ENCODE results near the gene KATNB1. TPM values are rescaled to one million over a fixed set of nuclear protein-coding genes. Genes with fewer than 3 reads are reported as not detected.
A peak's percentile ranks its signal among the peaks of the same experiment; 100 is the strongest.

The KATNB1 gene
- total and polyA plus RNA-seq, 4 experiments from 2014 or later: 23.6 to 26.1 (median 25.5) TPM

DNA sequence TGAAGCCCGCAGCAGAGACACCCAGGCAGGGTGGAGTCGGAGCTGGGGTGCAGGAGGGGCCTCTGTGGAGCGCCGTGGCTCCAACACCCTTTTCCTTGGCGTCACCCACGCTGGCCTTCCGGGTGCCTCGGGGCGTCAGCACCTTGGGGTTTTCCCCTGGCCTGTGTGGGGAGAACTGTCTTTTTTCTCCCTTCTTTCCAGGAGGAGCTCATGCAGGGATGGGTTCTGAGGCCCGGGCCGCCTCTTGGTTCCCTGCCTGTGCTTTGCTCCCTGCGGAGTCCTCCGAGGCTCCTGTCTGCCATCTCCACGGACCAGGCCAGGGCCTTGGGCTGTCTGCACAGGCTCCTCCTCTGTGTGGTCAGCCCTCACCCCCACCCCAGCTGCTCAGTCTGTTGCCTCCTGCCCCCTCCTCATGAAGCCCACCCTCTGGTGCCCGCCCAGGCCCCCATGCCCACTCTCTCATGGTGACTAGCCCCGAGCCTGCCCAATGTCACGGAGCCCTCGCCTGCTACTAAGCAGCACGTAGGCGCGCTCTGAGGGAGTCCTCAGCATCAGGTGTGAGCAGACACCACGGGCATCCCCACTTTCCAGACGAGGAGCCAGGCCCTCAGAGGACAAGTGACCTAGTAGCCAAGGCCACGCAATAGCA lies 5.0 kb downstream of the KATNB1 start:
- peaks cover 12% of the 10 kb centered on the region for H3K4me1 ChIP-seq (ENCODE audit: insufficient read depth, low read length)
- CTCF ChIA-PET (ENCODE audit: partially characterized antibody): interaction anchor here (1.2 kb wide), 1 partner anchor 9 kb away, joined by 3 read pairs; no protein-coding TSS in a partner anchor
- intact Hi-C loops (cut with micrococcal nuclease): no loop called here
- H3K4me3 ChIP-seq (ENCODE audit: low read length in 2 of 2): no peak overlapping the region
- H3K9me3 Mint-ChIP-seq: no peaks in the 10 kb centered on the region
- no peak overlapping the region for H3K27ac ChIP-seq (ENCODE audit: low read depth, low read length)
- H3K9me3 ChIP-seq (ENCODE audit: control insufficient read depth in 1 of 2, low read length in 2 of 2): no peaks in the 10 kb centered on the region
- peaks cover 9 to 25% (median 20%) of the 10 kb centered on the region in 4 donors for H3K4me1 Mint-ChIP-seq
- POLR2A ChIA-PET (ENCODE audit: partially characterized antibody): no interaction called here
- H3K27me3 Mint-ChIP-seq: no peaks in the 10 kb centered on the region
- H3K27me3 ChIP-seq (ENCODE audit: insufficient read depth, low read length): no peaks in the 10 kb centered on the region
- no peaks in the 10 kb centered on the region for H3K36me3 ChIP-seq (ENCODE audit: insufficient read depth, low read length)
- peaks cover 18 to 20% of the 10 kb centered on the region in 2 donors for H3K36me3 Mint-ChIP-seq
- H3K27ac Mint-ChIP-seq: no peak overlapping the region
- no peak overlapping the region for H3K4me3 Mint-ChIP-seq
- no peak for DNase-seq

DNA sequence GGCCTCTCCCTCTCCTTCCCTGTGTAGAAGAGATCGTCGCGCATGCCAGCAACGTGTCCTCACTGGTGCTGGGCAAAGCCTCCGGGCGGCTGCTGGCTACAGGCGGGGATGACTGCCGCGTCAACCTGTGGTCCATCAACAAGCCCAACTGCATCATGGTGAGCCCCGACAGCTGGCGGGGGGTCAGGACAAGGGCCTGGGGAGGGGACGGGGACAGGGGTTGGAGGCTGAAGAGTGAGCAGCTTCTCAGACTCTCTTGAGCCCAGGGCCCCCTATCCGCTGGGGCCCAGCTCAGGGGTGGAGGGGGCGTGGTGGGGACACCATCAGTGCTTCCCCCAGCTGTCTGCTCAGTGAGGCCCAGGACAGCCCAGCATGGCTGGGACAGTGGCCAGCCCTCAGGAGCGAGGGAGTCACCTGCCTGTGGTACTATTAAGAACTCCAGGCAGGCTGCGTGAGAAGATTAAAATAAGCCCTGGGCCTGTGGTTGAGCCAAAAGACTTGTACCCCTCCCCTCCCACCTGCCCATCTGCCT lies 6.2 kb downstream of the KATNB1 start:
- peaks cover 18 to 19% of the 10 kb centered on the region in 2 donors for H3K36me3 Mint-ChIP-seq
- H3K27ac ChIP-seq (ENCODE audit: low read depth, low read length): no peak overlapping the region
- H3K4me3 ChIP-seq (ENCODE audit: low read length in 2 of 2): no peak overlapping the region
- POLR2A ChIA-PET (ENCODE audit: partially characterized antibody): no interaction called here
- H3K9me3 ChIP-seq (ENCODE audit: control insufficient read depth in 1 of 2, low read length in 2 of 2): no peaks in the 10 kb centered on the region
- CTCF ChIA-PET (ENCODE audit: partially characterized antibody): interaction anchor here (1.2 to 1.3 kb wide), 2 partner anchors 11 to 15 kb away, joined by 3 read pairs; no protein-coding TSS in a partner anchor
- H3K4me3 Mint-ChIP-seq: no peak overlapping the region
- no peak overlapping the region for H3K27ac Mint-ChIP-seq
- intact Hi-C loops (cut with micrococcal nuclease): no loop called here
- no peaks in the 10 kb centered on the region for H3K9me3 Mint-ChIP-seq
- peaks cover 5% of the 10 kb centered on the region for H3K4me1 ChIP-seq (ENCODE audit: insufficient read depth, low read length)
- peak in 1 of 5 donors; percentile 23 for DNase-seq
- H3K36me3 ChIP-seq (ENCODE audit: insufficient read depth, low read length): no peaks in the 10 kb centered on the region
- no peaks in the 10 kb centered on the region for H3K27me3 ChIP-seq (ENCODE audit: insufficient read depth, low read length)
- H3K4me1 Mint-ChIP-seq: peaks cover 5 to 13% (median 12%) of the 10 kb centered on the region in 4 donors
- no peaks in the 10 kb centered on the region for H3K27me3 Mint-ChIP-seq

DNA sequence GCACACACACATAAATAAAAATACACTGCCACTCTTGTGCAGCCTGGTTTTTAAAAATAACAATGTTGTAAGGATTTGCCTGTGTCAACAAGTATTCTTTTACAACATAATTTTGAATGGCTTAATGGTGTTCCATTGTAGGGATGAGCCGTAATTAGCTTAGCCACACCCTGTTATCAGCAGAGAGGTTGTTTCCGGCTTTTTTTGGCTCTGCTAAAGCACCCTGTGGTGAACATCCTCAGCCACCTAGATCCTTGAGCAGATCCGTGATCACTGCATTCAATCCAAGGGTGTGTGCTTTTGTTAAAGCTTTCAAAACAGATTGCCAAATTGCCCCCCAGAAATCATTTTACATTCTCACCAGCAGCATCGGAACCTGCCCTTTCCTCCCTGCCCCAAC lies 7.0 kb downstream of the KATNB1 start:
- Mint-ChIP-seq H3K4me1 (peaks cover 2 to 6% (median 5%) of the 10 kb centered on the region in 4 donors), H3K9me3 (no peaks in the 10 kb centered on the region), H3K27ac (no peak overlapping the region), H3K27me3 (no peaks in the 10 kb centered on the region), H3K4me3 (no peak overlapping the region), H3K36me3 (peaks cover 18 to 24% of the 10 kb centered on the region in 2 donors)
- ChIA-PET POLR2A (ENCODE audit: partially characterized antibody) (no interaction called here), CTCF (ENCODE audit: partially characterized antibody) (no interaction called here)
- no peak for DNase-seq
- Histone ChIP-seq H3K4me1 (ENCODE audit: insufficient read depth, low read length) (no peaks in the 10 kb centered on the region), H3K36me3 (ENCODE audit: insufficient read depth, low read length) (no peaks in the 10 kb centered on the region), H3K27ac (ENCODE audit: low read depth, low read length) (no peak overlapping the region), H3K27me3 (ENCODE audit: insufficient read depth, low read length) (no peaks in the 10 kb centered on the region), H3K4me3 (ENCODE audit: low read length in 2 of 2) (no peak overlapping the region), H3K9me3 (ENCODE audit: control insufficient read depth in 1 of 2, low read length in 2 of 2) (no peaks in the 10 kb centered on the region)
- intact Hi-C loops (cut with micrococcal nuclease): no loop called here

DNA sequence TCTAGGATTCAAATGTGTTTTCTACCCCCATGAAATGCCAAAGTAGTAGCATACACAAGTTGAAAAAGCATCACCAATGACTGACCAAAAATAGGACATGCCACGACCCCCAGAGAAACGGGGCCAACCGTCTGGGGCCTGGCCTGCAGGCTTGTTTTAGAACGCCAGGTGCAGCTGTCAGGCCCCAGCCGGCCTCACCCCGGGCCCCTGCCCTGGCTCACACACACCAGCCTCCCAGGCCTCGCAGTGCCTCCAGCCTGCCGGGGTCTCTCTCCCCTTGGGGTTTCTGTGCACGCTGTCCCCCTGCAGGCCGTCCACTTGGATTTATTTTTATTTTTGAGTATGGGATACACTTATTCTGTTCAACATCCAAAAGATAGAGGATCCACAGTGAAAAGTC lies 7.9 kb downstream of the KATNB1 start:
- intact Hi-C loops (cut with micrococcal nuclease): no loop called here
- H3K27ac Mint-ChIP-seq: no peak overlapping the region
- peaks cover 0 to 4% (median 0%) of the 10 kb centered on the region in 4 donors for H3K4me1 Mint-ChIP-seq
- CTCF ChIA-PET (ENCODE audit: partially characterized antibody): no interaction called here
- peaks cover 18 to 24% of the 10 kb centered on the region in 2 donors for H3K36me3 Mint-ChIP-seq
- no peaks in the 10 kb centered on the region for H3K9me3 ChIP-seq (ENCODE audit: control insufficient read depth in 1 of 2, low read length in 2 of 2)
- H3K36me3 ChIP-seq (ENCODE audit: insufficient read depth, low read length): no peaks in the 10 kb centered on the region
- H3K4me3 Mint-ChIP-seq: no peak overlapping the region
- H3K9me3 Mint-ChIP-seq: no peaks in the 10 kb centered on the region
- no peaks in the 10 kb centered on the region for H3K4me1 ChIP-seq (ENCODE audit: insufficient read depth, low read length)
- no peaks in the 10 kb centered on the region for H3K27me3 ChIP-seq (ENCODE audit: insufficient read depth, low read length)
- H3K27me3 Mint-ChIP-seq: no peaks in the 10 kb centered on the region
- no peak overlapping the region for H3K4me3 ChIP-seq (ENCODE audit: low read length in 2 of 2)
- POLR2A ChIA-PET (ENCODE audit: partially characterized antibody): no interaction called here
- no peak for DNase-seq
- H3K27ac ChIP-seq (ENCODE audit: low read depth, low read length): no peak overlapping the region

DNA sequence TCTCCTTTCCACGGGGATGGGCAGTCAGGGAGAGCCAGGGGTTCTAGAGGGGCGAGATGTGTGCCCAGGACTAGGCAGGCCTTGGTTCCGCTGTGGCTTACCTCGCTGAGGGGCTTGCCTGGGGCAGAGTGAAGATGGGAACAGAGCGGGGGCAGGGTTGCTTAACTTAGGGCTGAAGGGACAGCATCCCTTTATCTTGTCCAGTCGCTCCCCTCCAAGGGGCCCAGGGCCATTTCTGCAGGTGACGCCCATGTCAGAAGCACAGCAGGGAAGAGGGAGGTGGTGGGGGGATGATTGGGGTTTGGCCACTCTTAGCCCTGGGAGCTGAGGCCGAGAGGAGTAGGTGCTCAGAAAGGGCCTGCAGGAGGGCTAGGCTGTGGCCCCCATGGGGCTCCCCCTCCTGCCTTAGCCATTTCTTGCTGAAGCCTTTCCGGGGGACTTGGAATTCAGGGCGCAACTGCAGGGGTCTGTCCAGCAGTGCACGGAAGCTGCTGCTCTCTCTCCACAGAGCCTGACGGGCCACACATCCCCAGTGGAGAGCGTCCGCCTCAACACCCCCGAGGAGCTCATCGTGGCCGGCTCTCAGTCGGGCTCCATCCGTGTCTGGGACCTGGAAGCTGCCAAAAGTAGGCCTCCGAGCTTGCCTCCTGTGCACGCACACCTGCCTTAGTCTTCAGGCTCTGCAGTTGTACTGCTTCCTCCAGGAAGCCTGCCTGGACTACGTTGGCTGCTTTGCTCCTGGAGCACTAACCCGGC lies 8.5 kb downstream of the KATNB1 start:
- no peaks in the 10 kb centered on the region for H3K9me3 ChIP-seq (ENCODE audit: control insufficient read depth in 1 of 2, low read length in 2 of 2)
- H3K4me1 ChIP-seq (ENCODE audit: insufficient read depth, low read length): no peaks in the 10 kb centered on the region
- H3K27me3 Mint-ChIP-seq: no peaks in the 10 kb centered on the region
- DNase-seq: no peak
- no peak overlapping the region for H3K27ac Mint-ChIP-seq
- CTCF ChIA-PET (ENCODE audit: partially characterized antibody): no interaction called here
- H3K4me1 Mint-ChIP-seq: peaks cover 0 to 4% (median 0%) of the 10 kb centered on the region in 4 donors
- no peak overlapping the region for H3K4me3 Mint-ChIP-seq
- intact Hi-C loops (cut with micrococcal nuclease): no loop called here
- POLR2A ChIA-PET (ENCODE audit: partially characterized antibody): interaction anchor here (1.0 kb wide), 1 partner anchor 16 kb away, joined by 3 read pairs; no protein-coding TSS in a partner anchor
- no peaks in the 10 kb centered on the region for H3K9me3 Mint-ChIP-seq
- H3K4me3 ChIP-seq (ENCODE audit: low read length in 2 of 2): no peak overlapping the region
- no peaks in the 10 kb centered on the region for H3K36me3 ChIP-seq (ENCODE audit: insufficient read depth, low read length)
- peaks cover 18 to 24% of the 10 kb centered on the region in 2 donors for H3K36me3 Mint-ChIP-seq
- H3K27me3 ChIP-seq (ENCODE audit: insufficient read depth, low read length): no peaks in the 10 kb centered on the region
- H3K27ac ChIP-seq (ENCODE audit: low read depth, low read length): no peak overlapping the region

DNA sequence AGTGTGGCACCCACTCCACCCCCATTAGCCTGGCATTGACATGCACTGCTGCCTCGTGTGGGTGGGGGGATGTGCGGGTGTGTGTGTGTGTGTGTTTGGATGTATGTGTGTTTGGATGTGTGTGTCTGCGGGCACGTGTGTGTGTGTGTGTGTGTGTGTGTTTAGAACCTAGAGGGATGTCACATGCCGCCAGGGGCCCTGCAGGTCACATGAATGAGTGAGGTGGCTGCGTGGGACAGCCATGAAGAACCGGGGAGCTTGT lies 9.0 kb downstream of the KATNB1 start:
- Histone ChIP-seq H3K27ac (ENCODE audit: low read depth, low read length) (no peak overlapping the region), H3K27me3 (ENCODE audit: insufficient read depth, low read length) (no peaks in the 10 kb centered on the region), H3K4me3 (ENCODE audit: low read length in 2 of 2) (no peak overlapping the region), H3K36me3 (ENCODE audit: insufficient read depth, low read length) (no peaks in the 10 kb centered on the region), H3K4me1 (ENCODE audit: insufficient read depth, low read length) (no peaks in the 10 kb centered on the region), H3K9me3 (ENCODE audit: control insufficient read depth in 1 of 2, low read length in 2 of 2) (no peaks in the 10 kb centered on the region)
- no peak overlapping the region for H3K4me3 Mint-ChIP-seq
- ChIA-PET CTCF (ENCODE audit: partially characterized antibody) (no interaction called here), POLR2A (ENCODE audit: partially characterized antibody) (interaction anchor here (1.0 kb wide), 1 partner anchor 15 kb away, joined by 3 read pairs; no protein-coding TSS in a partner anchor)
- intact Hi-C loops (cut with micrococcal nuclease): no loop called here
- H3K36me3 Mint-ChIP-seq: peaks cover 18 to 24% of the 10 kb centered on the region in 2 donors
- no peak for DNase-seq
- H3K4me1 Mint-ChIP-seq: peaks cover 0 to 4% (median 0%) of the 10 kb centered on the region in 4 donors
- no peaks in the 10 kb centered on the region for H3K27me3 Mint-ChIP-seq
- H3K9me3 Mint-ChIP-seq: no peaks in the 10 kb centered on the region
- peak overlapping the region in 1 of 7 donors; percentile 24 for H3K27ac Mint-ChIP-seq

DNA sequence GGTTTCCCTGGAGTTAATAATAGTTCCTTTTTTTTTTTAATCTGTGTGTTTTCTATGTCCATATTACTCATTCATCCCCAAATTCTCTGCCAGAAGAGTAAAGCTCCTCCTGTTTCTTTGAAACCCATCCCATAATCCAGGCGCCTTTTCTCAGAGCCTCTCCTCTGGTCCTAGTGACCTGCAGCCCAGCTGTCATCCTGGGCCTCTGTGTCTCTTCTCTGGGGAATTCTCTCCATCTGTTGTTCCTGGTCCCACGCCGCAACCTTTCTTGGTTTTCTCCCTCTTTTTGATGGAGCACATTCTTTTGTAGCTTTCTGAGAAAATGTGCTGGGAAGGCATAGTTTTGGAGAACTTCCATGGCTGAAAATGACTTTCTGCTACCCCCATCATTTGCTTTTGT lies 10.2 kb downstream of the KATNB1 start:
- ChIA-PET POLR2A (ENCODE audit: partially characterized antibody) (no interaction called here), CTCF (ENCODE audit: partially characterized antibody) (no interaction called here)
- H3K9me3 Mint-ChIP-seq: no peaks in the 10 kb centered on the region

More for the DNA sequence above, 10.2 kb downstream of the KATNB1 start:
- Histone ChIP-seq H3K4me3 (ENCODE audit: low read length in 2 of 2) (no peak overlapping the region), H3K27me3 (ENCODE audit: insufficient read depth, low read length) (no peaks in the 10 kb centered on the region), H3K36me3 (ENCODE audit: insufficient read depth, low read length) (no peaks in the 10 kb centered on the region), H3K4me1 (ENCODE audit: insufficient read depth, low read length) (no peaks in the 10 kb centered on the region), H3K27ac (ENCODE audit: low read depth, low read length) (no peak overlapping the region), H3K9me3 (ENCODE audit: control insufficient read depth in 1 of 2, low read length in 2 of 2) (no peaks in the 10 kb centered on the region)
- Mint-ChIP-seq H3K27me3 (no peaks in the 10 kb centered on the region), H3K27ac (peak overlapping the region in 1 of 7 donors; percentile 48), H3K4me1 (peaks cover 0 to 4% (median 2%) of the 10 kb centered on the region in 4 donors), H3K4me3 (no peak overlapping the region), H3K36me3 (peaks cover 21 to 26% of the 10 kb centered on the region in 2 donors)
- intact Hi-C loops (cut with micrococcal nuclease): no loop called here
- no peak for DNase-seq
